Smooth muscle cell (in vitro differentiated cells): ENCODE measurements around the gene MPP1. TPM values are rescaled to one million over a fixed set of nuclear protein-coding genes. Genes with fewer than 3 reads are reported as not detected.

Experiments used
- DNase-seq: peaks from one replicate; lab custom pipeline; 2025; ENCODE audit not compliant: unreplicated experiment; lab: John Stamatoyannopoulos, UW
- H2AFZ ChIP-seq: fragments of 200-600 bp; sonication (generic); 2 replicates; pipeline ENCODE4 v1.6.0; 2016; ENCODE audit warnings: antibody characterized with exemption, low read depth, mild to moderate bottlenecking
- H3F3A ChIP-seq: fragments of 200-600 bp; sonication (generic); 2 replicates; pipeline ENCODE4 v1.6.0; 2017; ENCODE audit warnings: antibody characterized with exemption, low read depth
- H3K27ac ChIP-seq: fragments of 200-600 bp; sonication (generic); 2 replicates; pipeline ENCODE4 v1.5.1; 2016; ENCODE audit warnings: low read depth, mild to moderate bottlenecking
- H3K27me3 ChIP-seq: fragments of 200-600 bp; sonication (generic); 2 replicates; pipeline ENCODE4 v1.6.1; 2016; ENCODE audit warnings: low read depth, mild to moderate bottlenecking
- H3K36me3 ChIP-seq: fragments of 200-600 bp; sonication (generic); 2 replicates; pipeline ENCODE4 v1.5.1; 2016; ENCODE audit warnings: low read depth
- H3K4me1 ChIP-seq: fragments of 200-600 bp; sonication (generic); 2 replicates; pipeline ENCODE4 v1.5.1; 2016; ENCODE audit warnings: low read depth
- H3K4me2 ChIP-seq: fragments of 200-600 bp; sonication (generic); 2 replicates; pipeline ENCODE4 v1.6.0; 2016; ENCODE audit warnings: mild to moderate bottlenecking
- H3K4me3 ChIP-seq: fragments of 200-600 bp; sonication (generic); 2 replicates; pipeline ENCODE4 v1.5.1; 2016; ENCODE audit warnings: mild to moderate bottlenecking
- H3K79me2 ChIP-seq: fragments of 200-600 bp; sonication (generic); 2 replicates; pipeline ENCODE4 v1.6.0; 2016; ENCODE audit warnings: low read depth, mild to moderate bottlenecking
- H3K9ac ChIP-seq: fragments of 200-600 bp; sonication (generic); 2 replicates; pipeline ENCODE4 v1.6.0; 2016; ENCODE audit warnings: low read depth
- H3K9me3 ChIP-seq: fragments of 200-600 bp; sonication (generic); replicated peaks from 2 replicates; pipeline ENCODE4 v1.5.1; 2016; ENCODE audit warnings: low read depth
- H4K20me1 ChIP-seq: fragments of 200-600 bp; sonication (generic); 2 replicates; pipeline ENCODE4 v1.6.0; 2016; ENCODE audit warnings: low read depth
- whole genome bisulfite sequencing: methylation state at CpG from one replicate; pipeline ENCODE4 v1.1.7; 2016; ENCODE audit warnings: low lambda C conversion rate; 5-methylcytosine and 5-hydroxymethylcytosine counted together
- polyA plus RNA-seq: library from polyadenylated mRNA; unstranded; fragments of >200 nt; fragmentation: Nextera tagmentation; extraction: Ambion mirVana; gene quantifications from 2 replicates; pipeline ENCODE4 v1.2.1, GENCODE V29; 2016
- total RNA-seq: library from RNA; depleted of rRNA; stranded (reverse); fragments of >200 nt; gene quantifications from 2 replicates; pipeline ENCODE4 v1.2.3, GENCODE V29; 2014
- TF ChIP-seq, protein P1 (sequence below): fragments of 200-600 bp; sonication (generic); IDR thresholded peaks from 2 replicates; pipeline ENCODE4 v1.5.1; 2017; ENCODE audit warnings: borderline replicate concordance, mild to moderate bottlenecking, antibody characterized with exemption; ENCODE audit not compliant: insufficient read depth, poor library complexity, severe bottlenecking

Gene MPP1
- total and polyA plus RNA-seq, 2 experiments from 2014 or later, result 15.1 to 17.5 TPM

DNA sequence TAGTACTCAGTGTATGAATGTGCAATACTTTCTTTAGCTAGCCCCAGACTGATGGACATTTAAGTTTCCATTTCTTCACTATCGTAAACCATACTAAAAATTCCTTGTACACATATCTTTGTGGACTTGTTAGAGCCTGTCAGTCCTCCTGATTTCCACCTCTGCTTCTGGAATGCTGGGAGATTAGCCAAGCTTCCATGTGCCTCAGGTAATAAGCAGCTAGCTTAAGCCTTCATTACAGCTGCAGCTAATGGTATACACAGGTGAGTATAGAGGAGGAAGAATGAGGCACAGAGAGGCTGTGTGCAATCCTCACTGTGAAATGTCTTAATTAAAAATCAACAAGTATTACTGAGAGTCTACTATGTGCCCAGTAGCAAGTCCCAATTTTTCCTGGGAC lies 19.4 kb upstream of the MPP1 start:
- Histone ChIP-seq H3K9me3 (no peaks in the 10 kb centered on the region), H3K36me3 (no peaks in the 10 kb centered on the region), H3K9ac (no peak overlapping the region), H2AFZ (no peak overlapping the region), H3K4me2 (no peak overlapping the region), H3F3A (no peaks in the 10 kb centered on the region), H4K20me1 (no peaks in the 10 kb centered on the region), H3K79me2 (no peaks in the 10 kb centered on the region), H3K4me3 (no peak overlapping the region), H3K27me3 (no peaks in the 10 kb centered on the region), H3K4me1 (no peaks in the 10 kb centered on the region), H3K27ac (no peak overlapping the region)
- TF ChIP-seq, protein P1, sequence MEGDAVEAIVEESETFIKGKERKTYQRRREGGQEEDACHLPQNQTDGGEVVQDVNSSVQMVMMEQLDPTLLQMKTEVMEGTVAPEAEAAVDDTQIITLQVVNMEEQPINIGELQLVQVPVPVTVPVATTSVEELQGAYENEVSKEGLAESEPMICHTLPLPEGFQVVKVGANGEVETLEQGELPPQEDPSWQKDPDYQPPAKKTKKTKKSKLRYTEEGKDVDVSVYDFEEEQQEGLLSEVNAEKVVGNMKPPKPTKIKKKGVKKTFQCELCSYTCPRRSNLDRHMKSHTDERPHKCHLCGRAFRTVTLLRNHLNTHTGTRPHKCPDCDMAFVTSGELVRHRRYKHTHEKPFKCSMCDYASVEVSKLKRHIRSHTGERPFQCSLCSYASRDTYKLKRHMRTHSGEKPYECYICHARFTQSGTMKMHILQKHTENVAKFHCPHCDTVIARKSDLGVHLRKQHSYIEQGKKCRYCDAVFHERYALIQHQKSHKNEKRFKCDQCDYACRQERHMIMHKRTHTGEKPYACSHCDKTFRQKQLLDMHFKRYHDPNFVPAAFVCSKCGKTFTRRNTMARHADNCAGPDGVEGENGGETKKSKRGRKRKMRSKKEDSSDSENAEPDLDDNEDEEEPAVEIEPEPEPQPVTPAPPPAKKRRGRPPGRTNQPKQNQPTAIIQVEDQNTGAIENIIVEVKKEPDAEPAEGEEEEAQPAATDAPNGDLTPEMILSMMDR, result no peak
- no peak for DNase-seq
- WGBS, result 81% methylated on average over 1 of the region's 1 CpG

DNA sequence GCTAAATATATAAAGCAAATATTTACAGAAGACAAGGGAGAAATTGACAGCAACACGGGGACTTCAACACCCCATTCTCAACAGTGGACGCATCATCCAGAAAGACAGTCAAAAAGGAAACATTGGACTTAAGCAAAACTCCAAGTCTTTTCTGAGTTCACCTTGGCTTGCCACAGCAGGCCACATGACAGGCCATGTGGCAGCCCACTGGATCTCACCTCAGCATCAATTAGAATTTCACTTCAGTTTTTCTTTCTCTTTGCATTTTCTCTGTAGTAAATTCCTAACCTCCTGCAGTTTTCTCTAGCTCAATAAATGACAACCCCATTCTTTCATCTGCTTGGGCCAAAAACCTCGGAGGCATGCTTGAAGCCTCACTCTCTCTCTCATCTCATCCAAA lies 16.7 kb upstream of the MPP1 start:
- H3K27me3 ChIP-seq, result no peaks in the 10 kb centered on the region
- 81% methylated on average over 3 of the region's 3 CpGs for WGBS
- no peak overlapping the region for H3K27ac ChIP-seq
- H3K4me2 ChIP-seq, result no peak overlapping the region
- no peak overlapping the region for H2AFZ ChIP-seq
- no peak overlapping the region for H3K9ac ChIP-seq
- H3K4me1 ChIP-seq, result no peaks in the 10 kb centered on the region
- TF ChIP-seq, protein P1, result no peak
- H3K4me3 ChIP-seq, result no peak overlapping the region
- H4K20me1 ChIP-seq, result no peaks in the 10 kb centered on the region
- H3K36me3 ChIP-seq, result no peaks in the 10 kb centered on the region
- DNase-seq, result no peak
- H3F3A ChIP-seq, result no peaks in the 10 kb centered on the region
- H3K79me2 ChIP-seq, result no peaks in the 10 kb centered on the region
- no peaks in the 10 kb centered on the region for H3K9me3 ChIP-seq

DNA sequence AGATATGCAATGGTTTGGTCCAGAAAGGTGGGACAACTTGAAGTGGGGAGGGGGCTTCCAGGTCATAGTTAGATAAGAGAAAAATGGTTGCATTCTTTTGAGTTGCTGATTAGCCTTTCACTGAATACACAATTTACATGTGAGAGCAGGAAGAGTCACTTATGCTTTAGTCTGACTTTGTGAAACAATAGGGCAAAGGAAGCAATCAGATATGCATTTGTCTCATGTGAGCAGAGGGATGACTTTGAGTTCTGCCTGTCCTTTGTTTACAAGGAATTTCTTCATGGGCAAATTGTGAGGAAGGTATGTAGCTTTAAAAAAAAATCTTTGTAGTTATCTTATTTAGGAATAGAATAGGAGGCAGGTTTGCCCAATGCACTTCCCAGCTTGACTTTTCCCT lies 16.2 kb upstream of the MPP1 start:
- H3K27me3 ChIP-seq, result no peaks in the 10 kb centered on the region
- H3F3A ChIP-seq, result no peaks in the 10 kb centered on the region
- no peak for DNase-seq
- H4K20me1 ChIP-seq, result no peaks in the 10 kb centered on the region
- H3K36me3 ChIP-seq, result no peaks in the 10 kb centered on the region
- H3K4me3 ChIP-seq, result no peak overlapping the region
- H3K9me3 ChIP-seq, result no peaks in the 10 kb centered on the region
- no peak overlapping the region for H2AFZ ChIP-seq
- H3K79me2 ChIP-seq, result no peaks in the 10 kb centered on the region
- H3K9ac ChIP-seq, result no peak overlapping the region
- no peaks in the 10 kb centered on the region for H3K4me1 ChIP-seq
- TF ChIP-seq, protein P1, result no peak
- no peak overlapping the region for H3K27ac ChIP-seq
- no peak overlapping the region for H3K4me2 ChIP-seq

DNA sequence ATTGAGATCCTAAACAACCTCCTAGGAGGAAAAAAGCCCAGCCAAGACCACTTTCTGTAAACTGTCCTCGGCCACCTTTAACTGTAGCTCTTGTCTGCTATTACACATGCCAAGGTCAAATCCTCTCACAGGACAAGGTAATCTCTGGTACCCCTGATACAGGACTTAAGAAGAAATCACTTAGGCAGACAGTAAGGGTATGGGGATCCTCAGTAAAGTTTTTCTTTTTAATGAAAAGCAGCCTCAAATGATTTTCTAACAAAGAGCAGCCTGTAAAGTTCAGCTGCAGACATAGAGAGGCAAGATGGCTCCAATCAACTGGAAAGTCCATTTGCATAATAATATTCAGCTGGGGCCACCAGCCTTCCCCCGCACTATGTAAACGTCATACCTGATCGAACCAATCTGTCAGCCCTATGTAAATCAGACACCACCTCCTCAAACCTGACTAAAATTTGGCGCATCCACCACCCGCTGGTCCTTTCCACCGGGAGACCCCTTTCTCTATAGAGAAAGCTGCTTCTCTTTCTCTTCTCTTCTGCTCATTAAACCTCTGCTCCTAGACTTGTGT lies 14.6 kb upstream of the MPP1 start:
- 80% methylated on average over 7 of the region's 7 CpGs for WGBS
- H3K27me3 ChIP-seq, result no peaks in the 10 kb centered on the region
- H3K27ac ChIP-seq, result no peak overlapping the region
- TF ChIP-seq, protein P1, result no peak
- H3F3A ChIP-seq, result no peaks in the 10 kb centered on the region
- no peak overlapping the region for H3K9ac ChIP-seq
- DNase-seq, result no peak
- H3K9me3 ChIP-seq, result no peaks in the 10 kb centered on the region
- no peak overlapping the region for H3K4me3 ChIP-seq
- no peak overlapping the region for H2AFZ ChIP-seq
- no peaks in the 10 kb centered on the region for H4K20me1 ChIP-seq
- no peaks in the 10 kb centered on the region for H3K79me2 ChIP-seq
- no peak overlapping the region for H3K4me2 ChIP-seq
- H3K36me3 ChIP-seq, result no peaks in the 10 kb centered on the region
- no peaks in the 10 kb centered on the region for H3K4me1 ChIP-seq
